Sigmoid colon (tissue), 7 donors: Measurements from ENCODE around the gene UNCX. TPM values are rescaled to one million over a fixed set of nuclear protein-coding genes. Genes with fewer than 3 reads are reported as not detected.

Experiments used
- DNase-seq: peaks from one replicate; pipeline ENCODE4 v3.0.0-alpha.2; 2019
- H3K27ac ChIP-seq, 4 donors: fragments of 200-600 bp; sonication (generic); one replicate each; pipeline ENCODE4 v1.5.1; 2016 to 2019; ENCODE audit warnings: mild to moderate bottlenecking in 1 of 4
- H3K27me3 ChIP-seq, 3 donors: fragments of 200-600 bp; sonication (generic); one replicate each; pipeline ENCODE4 v1.5.1; 2019; ENCODE audit warnings: mild to moderate bottlenecking in 1 of 3
- H3K36me3 ChIP-seq, 4 donors: fragments of 200-600 bp; sonication (generic); one replicate each; pipeline ENCODE4 v1.5.1; 2016 to 2019
- H3K4me1 ChIP-seq, 4 donors: fragments of 200-600 bp; sonication (generic); one replicate each; pipeline ENCODE4 v1.5.1; 2017 to 2019
- H3K4me3 ChIP-seq, 4 donors: fragments of 200-600 bp; sonication (generic); one replicate each; pipeline ENCODE4 v1.5.1; 2017 to 2019; ENCODE audit warnings: mild to moderate bottlenecking in 2 of 4, moderate library complexity in 1 of 4
- H3K9me3 ChIP-seq, 4 donors: fragments of 200-600 bp in 3 of 4; sonication (generic) in 3 of 4; one replicate each; pipeline versions ENCODE4 v1.5.1 to v1.6.1; 2013 to 2019
- EP300 ChIP-seq, 4 donors: sonication (generic); formaldehyde crosslinking; IDR thresholded peaks; one replicate each; pipeline ENCODE4 v1.6.1; 2017; ENCODE audit warnings: antibody characterized with exemption in 4 of 4
- POLR2A ChIP-seq, 2 donors: fragments of 450-650 bp; IDR thresholded peaks; one replicate each; pipeline ENCODE4 v1.6.1; 2016; ENCODE audit warnings: antibody characterized with exemption in 2 of 2, mild to moderate bottlenecking in 2 of 2, moderate library complexity in 2 of 2
- POLR2AphosphoS5 ChIP-seq, 4 donors: sonication (generic); formaldehyde crosslinking; IDR thresholded peaks; one replicate each; pipeline ENCODE4 v1.6.1; 2017; ENCODE audit warnings: antibody characterized with exemption in 4 of 4
- WGBS, 2 donors: extraction: QIAGEN DNeasy Blood & Tissue Kit; methylation state at CpG; one replicate each; pipeline ENCODE4 v1.1.7; 2013; 5-methylcytosine and 5-hydroxymethylcytosine counted together
- intact Hi-C: fragments of 100-400 bp; cut with DNase I; formaldehyde crosslinking; loops from one replicate; pipeline ENCODE4 v1.15.1; 2023
- polyA plus RNA-seq, 3 donors: library from polyadenylated mRNA; stranded (reverse); fragments of 200-250 nt; gene quantifications; one replicate each; pipeline ENCODE4 v1.2.3, GENCODE V29; 2013
- total RNA-seq, 4 donors: library from RNA; depleted of rRNA; stranded (reverse); fragments of >200 nt; gene quantifications; one replicate each; pipeline ENCODE4 v1.1.0, GENCODE V29; 2016
- TF ChIP-seq, protein P1 (sequence below), 4 experiments: fragments of 450-650 bp in 3 of 4; fragments of 200-600 bp in 1 of 4; IDR thresholded peaks; one replicate each; pipeline ENCODE4 v1.5.1; 2016 to 2019; ENCODE audit warnings: antibody characterized with exemption in 4 of 4, mild to moderate bottlenecking in 3 of 4, moderate library complexity in 2 of 4
- donor health status: healthy with polysubstance abuse.
- donor health status: Bipolar disorder and iron deficiency.
- donor health status: healthy.

Gene UNCX
- total and polyA plus RNA-seq, 7 donors: not detected

DNA sequence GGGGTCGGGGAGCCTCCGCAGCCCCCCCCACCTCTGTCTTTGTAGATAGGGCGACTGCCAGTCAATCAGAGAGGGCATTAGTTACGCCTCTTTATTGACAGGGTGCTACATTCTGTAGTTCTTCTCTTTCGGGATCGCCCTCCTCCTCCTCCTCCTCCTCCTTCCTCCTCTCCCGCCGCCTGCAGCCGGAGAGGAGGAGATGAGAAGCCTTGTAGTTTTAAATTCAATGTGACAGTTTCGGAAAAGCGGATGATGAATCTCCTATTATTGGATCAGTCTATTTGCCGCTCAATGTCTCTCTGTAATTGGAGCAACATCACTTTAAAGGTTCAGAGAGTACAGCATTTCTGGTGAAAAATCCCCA lies 587 bp upstream of the UNCX start:
- H3K4me3 ChIP-seq: no peak overlapping the region
- H3K36me3 ChIP-seq: no peaks in the 10 kb centered on the region
- WGBS, 2 donors: 9 to 11% methylated on average over 12 of the region's 12 CpGs
- intact Hi-C loops: no loop called here
- TF ChIP-seq POLR2A (IDR thresholded peaks at IDR 0.05): no peak
- H3K27ac ChIP-seq: no peak overlapping the region
- no peaks in the 10 kb centered on the region for H3K9me3 ChIP-seq
- peaks cover 86 to 97% (median 90%) of the 10 kb centered on the region in 3 donors for H3K27me3 ChIP-seq
- H3K4me1 ChIP-seq: peaks cover 0 to 40% (median 32%) of the 10 kb centered on the region in 4 donors
- DNase-seq: no peak

DNA sequence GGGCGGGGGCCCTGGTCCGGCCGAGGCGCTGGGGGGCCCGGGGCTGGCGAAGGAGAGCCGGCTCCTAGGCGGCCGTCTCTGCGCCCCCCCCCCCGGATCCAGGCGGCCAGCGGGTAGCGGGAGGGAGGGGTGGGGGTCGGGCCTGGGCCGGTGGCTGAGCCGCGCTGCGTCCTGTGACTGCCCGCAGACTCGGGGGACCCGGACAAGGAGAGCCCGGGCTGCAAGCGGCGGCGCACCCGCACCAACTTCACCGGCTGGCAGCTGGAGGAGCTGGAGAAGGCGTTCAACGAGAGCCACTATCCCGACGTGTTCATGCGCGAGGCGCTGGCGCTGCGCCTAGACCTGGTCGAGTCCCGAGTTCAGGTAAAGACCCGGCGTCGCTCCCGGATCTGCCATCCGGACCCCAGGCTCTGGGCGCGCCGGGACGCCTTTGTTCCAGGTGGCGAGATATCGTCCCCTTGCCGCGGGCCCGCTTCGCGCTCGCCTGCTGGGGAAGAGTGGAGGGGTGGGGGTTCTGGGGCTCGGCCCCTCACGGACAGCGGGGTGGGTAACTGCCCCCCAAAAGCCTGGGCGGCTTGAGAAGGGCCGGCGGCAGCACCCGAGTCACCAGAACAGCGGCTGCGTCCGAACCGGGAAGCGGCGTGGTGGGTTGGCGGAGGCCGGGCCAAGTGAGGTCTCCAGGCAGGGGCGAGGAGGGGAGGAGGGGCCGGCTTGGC lies 819 bp downstream of the UNCX start:
- intact Hi-C loops: no loop called here
- Histone ChIP-seq H3K27ac (no peak overlapping the region), H3K4me1 (peaks cover 0 to 47% (median 37%) of the 10 kb centered on the region in 4 donors), H3K4me3 (no peak overlapping the region), H3K9me3 (no peaks in the 10 kb centered on the region), H3K36me3 (no peaks in the 10 kb centered on the region), H3K27me3 (peaks cover 82 to 97% (median 90%) of the 10 kb centered on the region in 3 donors)
- TF ChIP-seq POLR2A (IDR thresholded peaks at IDR 0.05) (no peak), POLR2AphosphoS5 (IDR thresholded peaks at IDR 0.05) (no peak), EP300 (IDR thresholded peaks at IDR 0.05) (no peak)
- TF ChIP-seq, protein P1, sequence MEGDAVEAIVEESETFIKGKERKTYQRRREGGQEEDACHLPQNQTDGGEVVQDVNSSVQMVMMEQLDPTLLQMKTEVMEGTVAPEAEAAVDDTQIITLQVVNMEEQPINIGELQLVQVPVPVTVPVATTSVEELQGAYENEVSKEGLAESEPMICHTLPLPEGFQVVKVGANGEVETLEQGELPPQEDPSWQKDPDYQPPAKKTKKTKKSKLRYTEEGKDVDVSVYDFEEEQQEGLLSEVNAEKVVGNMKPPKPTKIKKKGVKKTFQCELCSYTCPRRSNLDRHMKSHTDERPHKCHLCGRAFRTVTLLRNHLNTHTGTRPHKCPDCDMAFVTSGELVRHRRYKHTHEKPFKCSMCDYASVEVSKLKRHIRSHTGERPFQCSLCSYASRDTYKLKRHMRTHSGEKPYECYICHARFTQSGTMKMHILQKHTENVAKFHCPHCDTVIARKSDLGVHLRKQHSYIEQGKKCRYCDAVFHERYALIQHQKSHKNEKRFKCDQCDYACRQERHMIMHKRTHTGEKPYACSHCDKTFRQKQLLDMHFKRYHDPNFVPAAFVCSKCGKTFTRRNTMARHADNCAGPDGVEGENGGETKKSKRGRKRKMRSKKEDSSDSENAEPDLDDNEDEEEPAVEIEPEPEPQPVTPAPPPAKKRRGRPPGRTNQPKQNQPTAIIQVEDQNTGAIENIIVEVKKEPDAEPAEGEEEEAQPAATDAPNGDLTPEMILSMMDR (IDR thresholded peaks at IDR 0.05): no peak
- 5 to 9% methylated on average over 73 of the region's 73 CpGs for WGBS, 2 donors
- no peak for DNase-seq

DNA sequence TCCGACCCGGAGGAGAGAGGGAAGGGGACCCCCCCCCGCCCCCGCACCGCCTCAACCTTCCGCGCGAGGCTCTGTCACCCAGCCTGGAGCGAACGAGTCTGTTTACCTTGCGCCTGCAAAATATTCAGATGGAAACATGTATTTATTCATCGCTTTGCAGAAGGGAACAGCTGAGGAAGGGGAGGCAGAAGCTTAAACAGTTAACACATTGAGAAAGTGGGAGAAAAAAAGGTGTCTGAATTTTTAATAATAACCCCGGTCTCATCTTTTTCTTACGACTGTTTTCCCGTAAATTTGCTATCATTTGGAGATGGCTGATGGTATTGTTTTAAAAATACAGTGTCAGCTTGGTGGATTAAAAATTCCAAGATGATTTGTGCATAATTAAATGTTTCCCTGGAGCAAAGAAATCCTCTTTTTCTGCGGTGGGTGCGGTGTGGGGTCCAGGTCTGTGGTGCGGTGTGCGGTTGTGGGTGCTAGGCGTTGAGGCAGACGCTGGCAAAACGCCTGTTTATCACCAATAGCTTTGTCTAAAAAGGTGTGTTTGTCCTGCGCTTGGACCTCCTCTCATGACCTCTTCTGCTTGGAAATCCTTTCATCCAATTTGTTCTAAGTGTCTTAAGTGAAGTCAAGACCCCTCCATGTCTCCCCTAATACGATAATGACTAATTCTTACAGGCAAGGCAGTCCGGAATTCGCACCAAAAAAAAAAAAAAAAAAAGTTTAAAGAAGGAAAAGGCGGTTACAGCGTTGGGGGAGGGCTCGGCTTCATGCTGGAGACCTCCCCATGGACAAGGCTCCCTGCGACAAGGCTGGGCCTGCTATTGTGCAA lies 1.6 kb downstream of the UNCX start:
- no peak for DNase-seq
- Histone ChIP-seq H3K4me1 (peaks cover 0 to 47% (median 37%) of the 10 kb centered on the region in 4 donors), H3K27me3 (peaks cover 77 to 97% (median 90%) of the 10 kb centered on the region in 3 donors), H3K9me3 (no peaks in the 10 kb centered on the region), H3K27ac (no peak overlapping the region), H3K4me3 (no peak overlapping the region), H3K36me3 (no peaks in the 10 kb centered on the region)
- no peak for TF ChIP-seq POLR2AphosphoS5 (IDR thresholded peaks at IDR 0.05)
- no peak for TF ChIP-seq POLR2A (IDR thresholded peaks at IDR 0.05)
- TF ChIP-seq EP300 (IDR thresholded peaks at IDR 0.05): no peak
- TF ChIP-seq, protein P1 (IDR thresholded peaks at IDR 0.05): no peak
- 9 to 14% methylated on average over 30 of the region's 30 CpGs for WGBS, 2 donors
- intact Hi-C loops: no loop called here

DNA sequence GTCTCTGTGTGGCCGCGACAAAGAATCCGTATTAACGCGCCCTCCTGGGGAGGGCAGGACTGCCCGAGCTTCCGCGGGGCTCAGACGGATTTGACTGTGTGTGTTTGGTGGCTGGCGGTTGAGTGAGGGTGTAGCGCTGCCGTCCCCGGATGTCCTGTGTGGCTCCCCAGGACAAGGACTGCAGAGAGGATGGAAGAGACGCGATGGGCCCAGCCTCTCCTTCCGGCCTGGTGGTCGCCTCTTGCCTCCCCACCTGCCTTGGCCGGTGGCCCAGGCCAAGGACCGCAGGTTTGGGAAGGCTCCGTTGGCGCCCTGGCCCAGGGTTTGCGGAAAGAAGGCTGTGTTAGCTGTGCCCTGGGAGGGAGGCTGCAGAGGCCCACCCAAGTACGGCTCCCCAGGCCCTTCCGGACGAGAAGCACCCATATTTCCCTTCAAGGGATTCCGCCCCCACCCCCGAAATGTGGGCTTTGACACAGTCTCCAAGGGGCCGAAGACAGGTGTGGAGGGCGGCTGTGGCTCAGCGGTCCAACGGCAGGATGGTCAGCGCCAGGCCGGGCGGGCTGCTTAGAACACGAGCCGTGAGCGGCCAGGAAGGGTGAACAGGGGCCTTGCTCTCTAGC lies 2.3 kb downstream of the UNCX start:
- Histone ChIP-seq H3K4me3 (no peak overlapping the region), H3K27ac (no peak overlapping the region), H3K27me3 (peaks cover 77 to 97% (median 90%) of the 10 kb centered on the region in 3 donors), H3K36me3 (no peaks in the 10 kb centered on the region), H3K9me3 (no peaks in the 10 kb centered on the region), H3K4me1 (peaks cover 0 to 40% (median 34%) of the 10 kb centered on the region in 4 donors)
- WGBS, 2 donors: 6 to 14% methylated on average over 37 of the region's 37 CpGs
- intact Hi-C loops: no loop called here
- TF ChIP-seq EP300 (IDR thresholded peaks at IDR 0.05): no peak
- TF ChIP-seq POLR2A (IDR thresholded peaks at IDR 0.05): no peak
- TF ChIP-seq, protein P1 (IDR thresholded peaks at IDR 0.05): no peak
- no peak for DNase-seq
